ENCODE results near the gene ACAD11. TPM values are rescaled to one million over a fixed set of nuclear protein-coding genes. Genes with fewer than 3 reads are reported as not detected.

ACAD11 gene
- total RNA-seq, 2 donors from 2014 or later = 17.1 to 18.6 TPM

DNA sequence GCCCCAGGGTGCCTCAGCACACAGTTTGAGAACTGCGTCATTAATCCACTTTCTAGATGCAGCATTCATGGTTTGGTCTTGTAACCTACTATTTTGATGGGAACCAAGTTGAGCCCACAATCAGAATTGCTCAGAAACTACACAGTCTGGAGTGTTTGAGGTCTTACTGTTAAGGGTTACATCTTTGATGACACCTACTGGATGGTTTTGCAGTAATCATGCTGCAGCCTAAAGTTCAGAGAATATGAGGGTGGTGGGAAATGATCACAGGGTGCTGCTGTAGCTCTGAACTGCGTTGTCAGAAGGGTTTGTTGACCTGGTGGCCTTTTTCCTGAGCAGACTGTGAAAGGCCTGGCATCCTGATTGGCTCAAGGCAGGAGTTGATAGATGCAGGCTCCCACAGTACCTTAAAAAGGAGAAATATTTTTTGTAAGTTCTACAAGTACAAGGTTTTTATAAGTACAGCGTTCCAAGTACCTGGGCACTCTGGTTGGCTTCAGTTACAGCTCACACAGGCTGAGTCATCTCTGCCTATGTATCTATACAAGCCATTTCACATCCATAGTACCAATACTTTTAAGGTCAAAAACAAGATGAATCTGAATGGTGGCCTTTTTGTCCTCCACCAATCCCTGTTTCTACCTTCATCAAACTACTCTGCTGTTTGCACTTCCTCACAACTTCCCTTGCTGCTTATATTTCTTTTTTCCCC lies 123.0 kb downstream of the ACAD11 start:
- intact Hi-C loops (cut with DNase I) = loop anchor here in 1 of 2 donors (2.0 kb wide), 1 partner anchor 106 kb away; no protein-coding TSS in a partner anchor
- no peak for DNase-seq (ENCODE audit: low spot score)

DNA sequence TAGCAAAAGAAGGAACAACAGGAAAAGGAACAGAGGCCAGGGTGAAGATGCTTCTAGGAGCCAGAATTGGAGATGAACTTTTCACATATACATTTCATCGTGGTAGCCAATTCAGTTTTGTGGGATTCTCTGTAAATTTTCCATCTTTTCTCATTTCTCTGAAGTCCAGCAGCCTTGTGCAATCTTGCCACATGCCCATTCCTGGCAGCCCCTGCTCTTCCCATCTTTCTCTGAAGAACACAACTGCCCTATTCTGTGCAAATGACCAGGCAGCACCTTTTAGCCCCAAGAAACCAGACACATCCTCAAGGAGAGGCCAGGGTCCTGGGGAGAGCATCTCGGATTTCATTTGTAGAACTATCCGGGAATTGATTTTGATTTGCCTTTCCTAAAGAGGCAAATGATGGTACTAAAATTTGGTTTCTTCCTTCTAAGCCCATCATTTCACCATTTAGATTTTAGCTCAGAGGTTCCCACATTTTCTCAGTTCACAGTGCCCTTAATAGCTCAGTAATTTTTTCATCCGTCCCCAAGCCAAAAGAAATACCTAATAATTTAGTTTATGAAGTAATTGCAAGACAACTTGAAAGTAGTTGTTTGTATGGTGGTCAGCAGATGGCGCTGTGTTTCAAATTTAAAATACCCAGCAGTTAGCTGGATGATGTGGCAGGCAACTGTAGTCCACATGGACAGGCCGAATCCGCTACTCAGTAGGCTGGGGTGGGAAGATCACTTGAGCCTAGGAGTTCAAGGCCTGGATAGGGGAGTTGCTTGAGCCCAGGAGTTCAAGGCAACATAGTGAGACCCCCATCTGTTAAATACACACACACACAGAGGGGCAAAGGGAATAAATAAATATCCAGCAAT lies 123.8 kb downstream of the ACAD11 start:
- no peak for DNase-seq (ENCODE audit: low spot score)
- intact Hi-C loops (cut with DNase I) = loop anchor here (2.0 kb wide), 2 partner anchors 105 to 107 kb away; no protein-coding TSS in a partner anchor

DNA sequence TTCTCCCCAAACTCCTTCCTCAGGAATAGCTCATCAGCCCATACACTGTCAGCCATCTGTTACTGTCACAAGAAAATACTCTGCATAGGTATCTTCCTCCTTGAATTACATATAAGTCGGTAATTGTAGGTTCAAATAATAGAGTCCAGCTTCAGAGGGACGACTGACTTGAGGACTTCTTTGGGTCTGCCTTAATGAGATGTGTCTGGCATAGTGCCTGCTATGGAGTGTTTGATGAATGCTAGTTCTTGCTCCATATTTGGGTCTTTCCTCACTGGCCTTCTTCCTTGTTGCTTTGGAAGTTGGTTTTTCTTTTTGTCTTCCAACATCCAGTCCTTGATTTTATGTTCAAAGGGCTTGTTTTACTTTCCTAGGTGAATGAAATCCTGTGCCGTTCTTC lies 129.0 kb downstream of the ACAD11 start:
- intact Hi-C loops (cut with DNase I) = loop anchor here in 1 of 2 donors (5.0 kb wide), 1 partner anchor 1042 kb away; the partner anchor contains the start of gene CDV3
- no peak for DNase-seq (ENCODE audit: low spot score)

DNA sequence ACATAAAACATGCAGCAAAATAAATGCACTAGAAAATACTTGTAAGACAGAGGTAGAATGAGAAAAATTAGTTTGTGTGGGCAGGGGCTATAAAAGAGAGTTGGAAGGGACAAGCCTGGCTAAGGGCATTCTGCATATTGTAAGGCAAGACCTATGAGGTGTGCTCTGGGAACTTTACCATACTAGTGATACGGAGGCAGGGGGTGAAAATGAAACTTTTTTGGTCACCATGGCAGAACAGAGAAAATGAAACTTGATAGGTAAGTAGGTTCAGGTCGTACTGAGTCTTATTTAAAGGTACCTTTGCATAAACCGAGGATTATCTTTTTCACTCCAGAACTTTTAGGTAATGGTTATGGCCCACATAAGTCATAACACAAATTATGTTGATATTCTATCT lies 137.3 kb downstream of the ACAD11 start:
- no peak for DNase-seq (ENCODE audit: low spot score)
- intact Hi-C loops (cut with DNase I) = no loop called here

DNA sequence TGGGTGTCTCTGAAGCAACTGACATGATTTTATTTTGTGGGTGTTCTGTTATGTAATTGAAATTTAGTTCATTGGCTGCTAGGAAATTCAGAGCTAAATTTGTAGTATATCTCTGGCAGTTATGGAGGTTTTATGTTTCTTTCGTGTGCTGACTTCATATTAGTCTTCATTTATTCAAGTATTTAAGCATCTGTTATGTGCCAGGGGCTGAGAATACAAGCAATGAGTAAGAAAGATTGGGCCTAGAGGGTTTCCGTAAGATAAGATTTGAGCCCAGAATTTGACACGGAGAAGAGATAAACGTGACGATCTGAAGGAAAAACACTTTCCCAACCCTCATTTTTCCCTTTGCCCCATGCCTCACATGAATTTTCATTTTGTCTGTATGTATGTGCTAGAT lies 137.7 kb downstream of the ACAD11 start:
- no peak for DNase-seq (ENCODE audit: low spot score)
- intact Hi-C loops (cut with DNase I) = no loop called here

DNA sequence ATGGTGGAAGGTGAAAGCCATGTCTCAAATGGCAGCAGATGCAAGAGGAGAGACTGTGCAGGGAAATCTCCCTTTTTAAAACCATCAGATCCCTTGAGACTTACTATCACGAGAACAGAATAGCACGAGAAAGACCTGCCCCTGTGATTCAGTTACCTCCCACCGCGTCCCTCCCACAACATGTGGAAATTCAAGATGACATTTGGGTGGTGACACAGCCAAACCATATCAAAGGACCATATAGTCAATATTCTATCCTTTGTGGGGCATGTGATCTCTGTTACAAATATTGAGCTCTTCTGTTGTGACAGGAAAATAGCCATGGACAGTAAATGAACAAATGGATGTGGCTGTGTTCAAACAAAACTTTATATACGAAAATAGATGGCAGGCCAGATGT lies 139.7 kb downstream of the ACAD11 start:
- intact Hi-C loops (cut with DNase I) = no loop called here
- DNase-seq (ENCODE audit: low spot score) = no peak

DNA sequence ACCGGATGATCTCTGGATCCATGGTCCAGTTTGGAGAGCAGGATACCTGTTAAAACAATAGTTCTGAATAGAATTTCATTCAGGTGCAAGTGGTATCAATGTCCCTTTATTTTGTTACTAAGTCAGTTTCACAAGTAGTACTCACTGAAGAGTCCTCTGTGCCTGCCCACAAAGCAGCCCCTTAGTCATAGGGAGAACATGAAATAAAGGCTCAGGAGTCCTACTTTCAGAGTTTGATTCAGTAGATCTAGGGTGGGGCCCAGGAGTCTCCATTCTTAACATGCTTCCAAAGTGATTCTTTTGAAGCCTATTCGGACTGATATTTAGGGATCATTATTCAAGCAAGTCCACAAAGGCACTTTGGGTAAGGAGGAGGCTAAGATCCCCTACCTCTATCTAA lies 142.3 kb downstream of the ACAD11 start:
- no peak for DNase-seq (ENCODE audit: low spot score)
- intact Hi-C loops (cut with DNase I) = no loop called here

DNA sequence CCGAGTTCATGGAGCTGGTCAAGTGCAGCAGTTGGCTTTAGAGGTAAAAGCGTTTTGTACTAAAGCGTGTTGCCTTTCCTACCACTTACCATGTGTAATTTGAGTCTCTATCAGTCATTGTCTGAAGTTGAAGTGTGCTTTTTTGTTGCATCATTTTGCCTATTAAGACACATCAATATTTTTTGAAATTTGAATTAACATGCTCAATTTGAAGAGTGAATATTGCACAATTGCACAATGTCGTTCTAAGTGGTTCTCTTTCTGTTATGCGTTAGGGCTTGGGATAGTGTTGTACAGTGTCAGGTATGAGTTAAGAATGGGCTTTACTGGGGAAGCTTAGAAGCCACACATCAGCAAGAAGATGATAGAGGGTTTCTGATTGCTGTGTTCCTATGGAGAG lies 146.6 kb downstream of the ACAD11 start:
- intact Hi-C loops (cut with DNase I) = no loop called here
- DNase-seq (ENCODE audit: low spot score) = no peak

DNA sequence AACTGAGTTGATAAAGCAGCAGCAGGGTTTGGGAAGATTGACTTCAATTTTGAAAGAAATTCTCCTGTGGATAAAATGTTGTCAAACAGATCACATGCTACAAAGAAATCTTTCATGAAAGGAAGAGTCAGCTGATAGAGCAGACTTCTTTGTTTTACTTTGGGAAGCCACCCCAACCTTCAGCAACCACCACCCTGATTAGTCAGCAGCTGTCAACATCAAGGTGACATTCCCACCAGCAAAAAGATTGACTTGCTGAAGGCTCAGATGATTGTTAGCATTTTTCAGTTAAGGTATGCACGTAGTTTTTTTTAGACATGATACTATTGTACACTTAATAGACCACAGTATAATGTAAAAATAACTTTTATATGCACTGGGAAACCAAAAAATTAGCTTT lies 150.1 kb downstream of the ACAD11 start:
- no peak for DNase-seq (ENCODE audit: low spot score)
- intact Hi-C loops (cut with DNase I) = no loop called here

DNA sequence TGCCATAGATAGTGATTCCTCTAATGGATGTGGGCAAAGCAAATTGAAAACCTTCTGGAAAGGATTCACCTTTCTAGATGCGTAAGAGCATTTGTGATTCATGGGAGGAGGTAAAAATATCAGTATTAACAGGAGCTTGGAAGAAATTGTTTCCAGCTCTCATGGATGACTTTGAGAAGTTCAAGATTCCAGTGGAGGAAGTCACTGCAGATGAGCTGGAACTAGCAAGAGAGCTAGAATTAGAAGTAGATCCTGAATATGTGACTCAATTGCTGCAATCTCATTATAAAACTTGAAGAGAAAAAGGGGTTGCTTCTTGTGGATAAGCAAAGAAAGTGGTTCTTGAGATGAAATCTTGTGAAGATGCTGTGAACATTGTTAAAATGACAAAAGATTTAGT lies 150.5 kb downstream of the ACAD11 start:
- no peak for DNase-seq (ENCODE audit: low spot score)
- intact Hi-C loops (cut with DNase I) = no loop called here

Other genes with a start within 250 kb of the ACAD11 start
- 10 to 100 TPM; 53.3 to 58.4 TPM for gene DNAJC13, start 242.3 kb downstream of the ACAD11 start, total RNA-seq
- gene ACKR4, start 62.5 kb downstream of the ACAD11 start, total RNA-seq = 1 to 10 TPM; 5.8 to 7.6 TPM
- gene UBA5, start 520 bp upstream of the ACAD11 start, total RNA-seq = 10 to 100 TPM; 31.6 to 37.2 TPM
- 10 to 100 TPM; 22.1 to 24.9 TPM for gene NPHP3, start 62.6 kb upstream of the ACAD11 start, total RNA-seq